HepG2 (cell line): ENCODE results near the gene MEF2B. TPM values are rescaled to one million over a fixed set of nuclear protein-coding genes. Genes with fewer than 3 reads are reported as not detected.

Experiments
- FLYWCH1 ChIP-seq: sonication (generic); formaldehyde crosslinking; IDR thresholded peaks from 2 replicates; pipeline ENCODE4 v1.8.1; 2023; ENCODE audit warnings: mild to moderate bottlenecking, missing genetic modification reagents
- HHEX ChIP-seq: IDR thresholded peaks from 2 replicates; pipeline ENCODE4 v1.6.1; 2016; ENCODE audit warnings: control low read depth
- HOXA3 ChIP-seq: sonication (generic); formaldehyde crosslinking; IDR thresholded peaks from 2 replicates; pipeline ENCODE4 v1.5.0; 2020; ENCODE audit warnings: missing genetic modification reagents
- JUND ChIP-seq: sonication (generic); formaldehyde crosslinking; IDR thresholded peaks from 2 replicates; pipeline ENCODE4 v1.8.0; 2022; ENCODE audit warnings: mild to moderate bottlenecking, missing genetic modification reagents
- MTF1 ChIP-seq: sonication (generic); formaldehyde crosslinking; IDR thresholded peaks from 2 replicates; pipeline ENCODE4 v1.5.0; 2020; ENCODE audit warnings: missing genetic modification reagents
- NR2F6 ChIP-seq, 2 experiments: IDR thresholded peaks; 2 replicates each; pipeline ENCODE4 v1.6.1; 2016; ENCODE audit warnings: antibody characterized with exemption in 1 of 2, mild to moderate bottlenecking in 1 of 2
- PITX1 ChIP-seq: sonication (generic); formaldehyde crosslinking; IDR thresholded peaks from 2 replicates; pipeline ENCODE4 v1.5.1; 2020; ENCODE audit warnings: mild to moderate bottlenecking, missing genetic modification reagents
- PRPF4 ChIP-seq: fragments of 200-400 bp; formaldehyde crosslinking; IDR thresholded peaks from 2 replicates; pipeline ENCODE4 v1.6.1; 2016; ENCODE audit warnings: low read length, low read depth; ENCODE audit not compliant: poor library complexity, severe bottlenecking
- SMYD3 ChIP-seq: sonication (generic); formaldehyde crosslinking; IDR thresholded peaks from 2 replicates; pipeline ENCODE4 v1.8.1; 2023; ENCODE audit warnings: mild to moderate bottlenecking, missing genetic modification reagents
- SUZ12 ChIP-seq: fragments of 150-350 bp; IDR thresholded peaks from 2 replicates; pipeline ENCODE4 v1.6.1; 2014; ENCODE audit warnings: low read depth, low read length
- TAF15 ChIP-seq: fragments of 200-400 bp; formaldehyde crosslinking; IDR thresholded peaks from one replicate; pipeline ENCODE4 v1.6.1; 2018; ENCODE audit warnings: mild to moderate bottlenecking, low read depth, low read length; ENCODE audit not compliant: poor library complexity, severe bottlenecking
- TEAD2 ChIP-seq: sonication (generic); formaldehyde crosslinking; IDR thresholded peaks from 2 replicates; pipeline ENCODE4 v1.9.0; 2021; ENCODE audit warnings: missing genetic modification reagents
- XRCC5 ChIP-seq: fragments of 200-400 bp; formaldehyde crosslinking; optimal IDR thresholded peaks from 2 replicates; pipeline ENCODE3; 2017; ENCODE audit warnings: mild to moderate bottlenecking, low read length
- ZBTB40 ChIP-seq, 2 experiments: fragments of 450-650 bp in 1 of 2; sonication (generic) in 1 of 2; formaldehyde crosslinking in 1 of 2; IDR thresholded peaks; 2 replicates each; pipeline versions ENCODE4 v1.6.1 to v1.8.0; 2016 to 2022; ENCODE audit warnings: antibody characterized with exemption in 1 of 2, mild to moderate bottlenecking in 1 of 2, missing genetic modification reagents in 1 of 2
- ZNF230 ChIP-seq: sonication (generic); formaldehyde crosslinking; IDR thresholded peaks from 2 replicates; pipeline ENCODE4 v1.4.0; 2020; ENCODE audit warnings: mild to moderate bottlenecking, missing genetic modification reagents
- ZNF251 ChIP-seq: sonication (generic); formaldehyde crosslinking; IDR thresholded peaks from 2 replicates; pipeline ENCODE4 v1.9.0; 2021; ENCODE audit warnings: mild to moderate bottlenecking, missing genetic modification reagents
- ZNF30 ChIP-seq: sonication (generic); formaldehyde crosslinking; IDR thresholded peaks from 2 replicates; pipeline ENCODE4 v1.5.0; 2020; ENCODE audit warnings: mild to moderate bottlenecking, missing genetic modification reagents
- ZNF333 ChIP-seq: sonication (generic); formaldehyde crosslinking; IDR thresholded peaks from 2 replicates; pipeline ENCODE4 v1.4.0; 2020; ENCODE audit warnings: mild to moderate bottlenecking, missing genetic modification reagents, borderline replicate concordance
- ZNF460 ChIP-seq: sonication (generic); formaldehyde crosslinking; IDR thresholded peaks from 2 replicates; pipeline ENCODE4 v1.5.1; 2020; ENCODE audit warnings: missing genetic modification reagents, mild to moderate bottlenecking, borderline replicate concordance
- ZNF501 ChIP-seq: sonication (generic); formaldehyde crosslinking; IDR thresholded peaks from 2 replicates; pipeline ENCODE4 v1.5.1; 2020; ENCODE audit warnings: mild to moderate bottlenecking, moderate library complexity, missing genetic modification reagents
- ZNF777 ChIP-seq: sonication (generic); formaldehyde crosslinking; IDR thresholded peaks from 2 replicates; pipeline ENCODE4 v1.4.0; 2020; ENCODE audit warnings: missing genetic modification reagents
- polyA plus RNA-seq, 8 experiments: library from polyadenylated mRNA; depleted of rRNA in 3 of 8; stranded (reverse) in 7 of 8; unstranded in 1 of 8; fragments of >200 nt; fragmentation: Illumina TruSeq in 4 of 8; extraction: Trizol in 4 of 8; gene quantifications; 2 replicates each; pipeline versions ENCODE4 v1.2.1 to v1.2.3, GENCODE V29; 2011 to 2016; ENCODE audit warnings: low read depth in 4 of 8, missing spikeins in 1 of 8, mixed read lengths in 1 of 8; ENCODE audit not compliant: insufficient read depth in 1 of 8
- total RNA-seq, 5 experiments: library from RNA; depleted of rRNA; stranded (reverse); fragments of >200 nt; fragmentation: Illumina TruSeq; extraction: Trizol; gene quantifications; 2 replicates each; pipeline ENCODE4 v1.2.3, GENCODE V29; 2016; ENCODE audit warnings: low read depth in 1 of 5

Gene MEF2B
- total and polyA plus RNA-seq, 2 of the 13 experiments (the other 11 are each of a cell fraction or from before 2014, with no cell fraction given): 1.2 to 1.7 TPM

GRCh38 chr19:19170053-19170872, at the start of gene MEF2B (continued):
- TF ChIP-seq ZBTB40 (IDR thresholded peaks at IDR 0.05) (no peak), ZBTB40 (CRISPR knock-in tag; IDR thresholded peaks at IDR 0.05) (no peak), PRPF4 (no peak), SMYD3 (CRISPR knock-in tag) (no peak), MTF1 (CRISPR knock-in tag) (no peak), HHEX (CRISPR knock-in tag) (no peak), ZNF501 (CRISPR knock-in tag) (0 out of 2 replicates have a peak, but pooled peaks have one; percentile 31), ZNF777 (CRISPR knock-in tag) (no peak), NR2F6 (IDR thresholded peaks at IDR 0.05) (peak; percentile 56), NR2F6 (CRISPR knock-in tag; IDR thresholded peaks at IDR 0.05) (peak; percentile 24; the same call in 1 of the 2 replicates), ZNF333 (CRISPR knock-in tag) (0 out of 2 replicates have a peak, but pooled peaks have one; percentile 4), TAF15 (peak; percentile 83), FLYWCH1 (no peak), ZNF30 (CRISPR knock-in tag) (no peak), ZNF230 (CRISPR knock-in tag) (peak; percentile 59; the same call in 1 of the 2 replicates), PITX1 (CRISPR knock-in tag) (peak; percentile 28; the same call in 1 of the 2 replicates), JUND (CRISPR knock-in tag) (no peak), HOXA3 (CRISPR knock-in tag) (peak; percentile 42; the same call in 1 of the 2 replicates), TEAD2 (CRISPR knock-in tag) (no peak), XRCC5 (peak; percentile 54), SUZ12 (no peak), ZNF251 (no peak), ZNF460 (no peak)
